Thyroid gland (tissue), 4 donors: Measurements from ENCODE around the gene SLC25A20. TPM values are rescaled to one million over a fixed set of nuclear protein-coding genes. Genes with fewer than 3 reads are reported as not detected.

Experiments
- DNase-seq, 2 donors: peaks; one replicate each; pipeline ENCODE4 v3.0.0-alpha.2; 2019
- H3K27ac ChIP-seq, 3 donors: fragments of 200-600 bp; sonication (generic); 1 replicate in 2 of 3; 2 replicates in 1 of 3; pipeline ENCODE4 v1.5.1; 2016 to 2019; ENCODE audit warnings: mild to moderate bottlenecking in 1 of 3, moderate library complexity in 1 of 3
- H3K27me3 ChIP-seq: fragments of 200-600 bp; sonication (generic); one replicate; pipeline ENCODE4 v1.5.1; 2019
- H3K36me3 ChIP-seq, 2 donors: fragments of 200-600 bp; sonication (generic); one replicate each; pipeline ENCODE4 v1.5.1; 2016 to 2019
- H3K4me1 ChIP-seq, 2 donors: fragments of 200-600 bp; sonication (generic); one replicate each; pipeline ENCODE4 v1.5.1; 2017 to 2019
- H3K4me3 ChIP-seq, 3 donors: fragments of 200-600 bp; sonication (generic); replicated peaks in 1 of 3; 1 replicate in 2 of 3; 2 replicates in 1 of 3; pipeline ENCODE4 v1.5.1; 2016; ENCODE audit warnings: mild to moderate bottlenecking in 1 of 3
- H3K9me3 ChIP-seq: fragments of 200-600 bp; sonication (generic); one replicate; pipeline ENCODE4 v1.5.1; 2017
- POLR2A ChIP-seq, 2 donors: fragments of 450-650 bp; IDR thresholded peaks; one replicate each; pipeline ENCODE4 v1.6.1; 2017; ENCODE audit warnings: antibody characterized with exemption in 2 of 2, mild to moderate bottlenecking in 2 of 2, moderate library complexity in 1 of 2
- whole genome bisulfite sequencing, 2 donors: methylation state at CpG; one replicate each; pipeline ENCODE4 v1.1.5; 2017; 5-methylcytosine and 5-hydroxymethylcytosine counted together
- intact Hi-C: fragments of 100-400 bp; cut with DNase I; formaldehyde crosslinking; loops from one replicate; pipeline ENCODE4 v1.15.1; 2023
- total RNA-seq, 4 donors: library from RNA; depleted of rRNA; stranded (reverse); fragments of >200 nt; gene quantifications; one replicate each; pipeline ENCODE4 v1.2.3, GENCODE V29; 2016
- TF ChIP-seq, protein P1 (sequence below), 6 experiments: fragments of 200-600 bp in 3 of 6; fragments of 450-650 bp in 3 of 6; sonication (generic) in 3 of 6; IDR thresholded peaks; one replicate each; pipeline ENCODE4 v1.5.1; 2016 to 2019; ENCODE audit warnings: antibody characterized with exemption in 6 of 6, mild to moderate bottlenecking in 2 of 6, inconsistent platforms in 1 of 6, moderate library complexity in 1 of 6

SLC25A20 gene
- total RNA-seq, 4 donors from 2014 or later: 17.6 to 48.0 (median 33.7) TPM

DNA sequence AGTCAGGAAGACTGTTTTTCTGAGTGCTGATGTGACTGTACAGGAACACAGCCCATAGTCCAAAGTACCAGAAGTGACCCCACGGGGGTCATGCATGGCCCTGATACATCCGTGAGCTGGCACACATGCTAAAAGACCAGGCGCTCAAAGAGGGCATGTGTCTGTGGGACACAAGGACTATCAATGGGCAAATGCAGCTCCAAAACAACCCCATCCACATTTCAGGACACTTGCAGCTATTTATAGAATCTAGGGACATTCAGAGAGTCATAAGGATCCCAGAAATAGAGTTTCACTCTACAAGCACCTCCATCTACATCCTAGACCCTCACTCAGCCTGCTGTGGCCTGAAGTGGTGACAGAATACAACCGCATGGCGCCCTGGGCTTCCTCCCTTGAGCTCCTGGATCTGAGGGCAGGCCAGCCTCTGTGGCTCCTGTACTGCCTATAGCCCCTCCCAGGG is 17.0 kb downstream of the SLC25A20 start:
- no peak for TF ChIP-seq POLR2A (IDR thresholded peaks at IDR 0.05)
- TF ChIP-seq, protein P1, sequence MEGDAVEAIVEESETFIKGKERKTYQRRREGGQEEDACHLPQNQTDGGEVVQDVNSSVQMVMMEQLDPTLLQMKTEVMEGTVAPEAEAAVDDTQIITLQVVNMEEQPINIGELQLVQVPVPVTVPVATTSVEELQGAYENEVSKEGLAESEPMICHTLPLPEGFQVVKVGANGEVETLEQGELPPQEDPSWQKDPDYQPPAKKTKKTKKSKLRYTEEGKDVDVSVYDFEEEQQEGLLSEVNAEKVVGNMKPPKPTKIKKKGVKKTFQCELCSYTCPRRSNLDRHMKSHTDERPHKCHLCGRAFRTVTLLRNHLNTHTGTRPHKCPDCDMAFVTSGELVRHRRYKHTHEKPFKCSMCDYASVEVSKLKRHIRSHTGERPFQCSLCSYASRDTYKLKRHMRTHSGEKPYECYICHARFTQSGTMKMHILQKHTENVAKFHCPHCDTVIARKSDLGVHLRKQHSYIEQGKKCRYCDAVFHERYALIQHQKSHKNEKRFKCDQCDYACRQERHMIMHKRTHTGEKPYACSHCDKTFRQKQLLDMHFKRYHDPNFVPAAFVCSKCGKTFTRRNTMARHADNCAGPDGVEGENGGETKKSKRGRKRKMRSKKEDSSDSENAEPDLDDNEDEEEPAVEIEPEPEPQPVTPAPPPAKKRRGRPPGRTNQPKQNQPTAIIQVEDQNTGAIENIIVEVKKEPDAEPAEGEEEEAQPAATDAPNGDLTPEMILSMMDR (IDR thresholded peaks at IDR 0.05): no peak
- intact Hi-C loops: no loop called here
- no peak for DNase-seq
- no peaks in the 10 kb centered on the region for H3K27me3 ChIP-seq
- no peaks in the 10 kb centered on the region for H3K9me3 ChIP-seq
- no peaks in the 10 kb centered on the region for H3K4me1 ChIP-seq
- peaks cover 0 to 7% of the 10 kb centered on the region in 2 donors for H3K36me3 ChIP-seq
- no peak overlapping the region for H3K27ac ChIP-seq
- 92 to 96% methylated on average over 5 of the region's 5 CpGs for WGBS, 2 donors
- no peak overlapping the region for H3K4me3 ChIP-seq

DNA sequence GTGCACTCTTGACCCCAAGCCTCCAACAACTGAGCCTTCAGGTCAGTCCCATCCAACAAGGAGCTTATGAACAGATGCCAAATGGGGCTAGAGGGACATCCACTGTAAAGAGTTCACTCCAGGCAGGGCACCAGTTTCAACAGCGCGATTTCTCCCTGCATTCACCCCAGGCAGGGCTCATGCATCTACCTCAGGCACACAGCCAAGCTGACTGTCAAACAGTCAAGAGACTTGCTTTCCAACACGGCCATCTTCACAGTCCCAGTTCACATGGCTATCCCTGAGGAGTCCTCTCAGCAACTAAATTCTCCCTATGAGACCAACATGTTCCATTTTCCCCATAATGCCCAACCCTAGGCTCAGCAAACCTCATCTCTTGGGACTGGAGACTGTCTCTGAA is 17.7 kb downstream of the SLC25A20 start:
- H3K9me3 ChIP-seq: no peaks in the 10 kb centered on the region
- 85 to 94% methylated on average over 3 of the region's 3 CpGs for WGBS, 2 donors
- DNase-seq: no peak
- no peaks in the 10 kb centered on the region for H3K27me3 ChIP-seq
- H3K4me3 ChIP-seq: no peak overlapping the region
- H3K4me1 ChIP-seq: no peaks in the 10 kb centered on the region
- peaks cover 0 to 7% of the 10 kb centered on the region in 2 donors for H3K36me3 ChIP-seq
- TF ChIP-seq POLR2A (IDR thresholded peaks at IDR 0.05): no peak
- TF ChIP-seq, protein P1 (IDR thresholded peaks at IDR 0.05): no peak
- no peak overlapping the region for H3K27ac ChIP-seq
- intact Hi-C loops: no loop called here

DNA sequence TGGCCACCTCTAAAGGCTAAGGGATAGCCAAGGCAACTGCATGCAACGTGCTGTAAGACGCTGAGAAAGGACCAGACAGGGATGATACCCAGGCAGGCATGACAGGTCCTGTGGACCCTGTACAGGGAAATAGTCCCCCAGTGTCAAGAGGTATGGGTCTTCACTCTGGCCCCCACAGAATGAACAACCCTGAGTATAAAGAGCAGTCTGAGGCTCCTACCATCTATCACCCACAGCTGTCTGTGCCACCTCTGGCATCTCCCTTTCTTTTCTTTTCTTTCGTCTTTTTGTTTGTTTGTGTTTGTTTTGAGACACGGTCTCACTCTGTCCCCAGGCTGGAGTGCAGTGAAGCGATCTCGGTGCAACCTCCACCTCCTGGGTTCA is 18.7 kb downstream of the SLC25A20 start:
- intact Hi-C loops: no loop called here
- no peak for TF ChIP-seq POLR2A (IDR thresholded peaks at IDR 0.05)
- TF ChIP-seq, protein P1 (IDR thresholded peaks at IDR 0.05): no peak
- Histone ChIP-seq H3K9me3 (no peaks in the 10 kb centered on the region), H3K27ac (no peak overlapping the region), H3K36me3 (peaks cover 0 to 7% of the 10 kb centered on the region in 2 donors), H3K4me1 (no peaks in the 10 kb centered on the region), H3K27me3 (no peaks in the 10 kb centered on the region), H3K4me3 (no peak overlapping the region)
- 89 to 90% methylated on average over 6 of the region's 6 CpGs for WGBS, 2 donors
- DNase-seq: no peak

DNA sequence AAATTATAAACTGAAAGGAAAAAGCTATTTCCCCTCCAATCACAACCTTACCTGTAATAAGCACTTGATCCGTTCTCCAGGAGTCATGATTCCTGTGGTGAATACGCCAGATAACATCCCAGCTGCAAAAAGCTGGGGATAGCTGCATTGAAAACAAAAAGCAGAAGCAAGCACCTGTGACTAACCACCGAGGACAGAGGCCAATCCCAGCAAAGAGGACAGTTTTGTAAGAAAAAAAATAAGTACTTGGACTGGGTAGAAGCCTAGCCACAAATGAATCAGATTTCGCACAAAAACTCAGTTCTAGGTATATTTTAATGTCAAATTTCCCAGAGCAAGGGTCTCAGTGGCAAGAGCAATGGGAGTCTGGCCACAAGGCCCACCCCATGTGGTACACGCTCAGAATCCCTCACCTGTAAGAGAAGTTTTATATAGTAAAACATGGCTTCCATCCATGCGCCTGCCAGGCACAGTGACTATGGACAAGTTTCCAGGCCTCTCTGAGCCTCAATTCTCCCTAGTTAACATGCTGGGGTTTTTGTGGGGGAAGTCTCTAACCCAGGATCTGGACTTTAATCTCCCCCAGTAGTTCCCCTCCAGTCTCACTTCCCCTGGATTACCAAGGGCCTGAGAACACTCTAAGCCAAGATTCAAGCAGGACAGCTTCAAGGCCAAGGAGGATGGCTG is 19.2 kb downstream of the SLC25A20 start:
- DNase-seq: no peak
- intact Hi-C loops: no loop called here
- no peak overlapping the region for H3K27ac ChIP-seq
- TF ChIP-seq, protein P1 (IDR thresholded peaks at IDR 0.05): no peak
- TF ChIP-seq POLR2A (IDR thresholded peaks at IDR 0.05): no peak
- H3K9me3 ChIP-seq: no peaks in the 10 kb centered on the region
- H3K36me3 ChIP-seq: peaks cover 1 to 7% of the 10 kb centered on the region in 2 donors
- H3K27me3 ChIP-seq: no peaks in the 10 kb centered on the region
- WGBS, 2 donors: 77 to 80% methylated on average over 5 to 6 of the region's 6 CpGs
- no peak overlapping the region for H3K4me3 ChIP-seq
- no peaks in the 10 kb centered on the region for H3K4me1 ChIP-seq

DNA sequence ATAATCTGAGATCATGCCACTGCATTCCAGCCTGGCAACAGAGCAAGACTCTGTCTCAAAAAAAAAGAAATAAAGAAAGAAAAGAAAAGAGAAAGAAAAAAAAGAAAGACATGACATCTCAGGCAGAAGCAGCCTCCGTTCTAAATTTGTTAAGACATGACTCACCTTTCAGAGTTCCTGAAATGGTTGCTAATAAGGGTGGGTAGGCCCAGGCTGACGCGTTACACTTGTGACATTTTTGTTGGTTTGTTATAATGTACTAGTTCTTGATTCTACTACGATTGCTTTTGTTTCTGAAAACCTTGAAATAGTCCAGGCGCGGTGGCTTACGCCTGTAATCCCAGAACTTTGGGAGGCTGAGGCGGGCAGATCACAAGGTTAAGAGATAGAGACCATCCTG is 21.0 kb downstream of the SLC25A20 start:
- no peaks in the 10 kb centered on the region for H3K9me3 ChIP-seq
- no peak overlapping the region for H3K4me3 ChIP-seq
- no peaks in the 10 kb centered on the region for H3K4me1 ChIP-seq
- 90 to 95% methylated on average over 8 of the region's 8 CpGs for WGBS, 2 donors
- no peak overlapping the region for H3K27ac ChIP-seq
- TF ChIP-seq POLR2A (IDR thresholded peaks at IDR 0.05): no peak
- TF ChIP-seq, protein P1 (IDR thresholded peaks at IDR 0.05): no peak
- intact Hi-C loops: no loop called here
- H3K27me3 ChIP-seq: no peaks in the 10 kb centered on the region
- DNase-seq: no peak
- peaks cover 4 to 7% of the 10 kb centered on the region in 2 donors for H3K36me3 ChIP-seq
